ENCODE measurements around the gene PTGES2. TPM values are rescaled to one million over a fixed set of nuclear protein-coding genes. Genes with fewer than 3 reads are reported as not detected.

The PTGES2 gene
- total RNA-seq, 1 experiment from 2014 or later: 136 TPM

- DNase-seq (ENCODE audit: low read depth): no peak
These were observed 24.0 kb downstream of the PTGES2 start for GRCh38 chr9:128103589-128103962.

GRCh38 chr9:128102861-128103588, 24.5 kb downstream of the PTGES2 start:
- no peak for DNase-seq (ENCODE audit: low read depth)

- DNase-seq (ENCODE audit: low read depth): no peak
These were observed 25.3 kb downstream of the PTGES2 start for GRCh38 chr9:128102196-128102595.

- no peak for DNase-seq (ENCODE audit: low read depth)
These were observed 25.8 kb downstream of the PTGES2 start for GRCh38 chr9:128101690-128102089.

GRCh38 chr9:128101231-128101661, 26.3 kb downstream of the PTGES2 start:
- no peak for DNase-seq (ENCODE audit: low read depth)

- DNase-seq (ENCODE audit: low read depth): no peak
These were observed 26.9 kb downstream of the PTGES2 start for GRCh38 chr9:128100581-128100980.

GRCh38 chr9:128099932-128100491, 27.5 kb downstream of the PTGES2 start:
- no peak for DNase-seq (ENCODE audit: low read depth)

- no peak for DNase-seq (ENCODE audit: low read depth)
These were observed 28.1 kb downstream of the PTGES2 start for GRCh38 chr9:128099231-128099931.

GRCh38 chr9:128098297-128099230, 29.0 kb downstream of the PTGES2 start:
- peak; percentile 99 for DNase-seq (ENCODE audit: low read depth)

GRCh38 chr9:128097543-128098296, 29.8 kb downstream of the PTGES2 start:
- DNase-seq (ENCODE audit: low read depth): no peak

- no peak for DNase-seq (ENCODE audit: low read depth)
These were observed 30.7 kb downstream of the PTGES2 start for GRCh38 chr9:128096616-128097536.

GRCh38 chr9:128094950-128095544, 32.5 kb downstream of the PTGES2 start:
- DNase-seq (ENCODE audit: low read depth): no peak

GRCh38 chr9:128094166-128094949, 33.2 kb downstream of the PTGES2 start:
- peak; percentile 99 for DNase-seq (ENCODE audit: low read depth)

- DNase-seq (ENCODE audit: low read depth): no peak
These were observed 34.5 kb downstream of the PTGES2 start for GRCh38 chr9:128093011-128093410.

- DNase-seq (ENCODE audit: low read depth): no peak
These were observed 35.1 kb downstream of the PTGES2 start for GRCh38 chr9:128092199-128092977.

GRCh38 chr9:128091571-128091970, 36.0 kb downstream of the PTGES2 start:
- no peak for DNase-seq (ENCODE audit: low read depth)

GRCh38 chr9:128091144-128091543, 36.4 kb downstream of the PTGES2 start:
- peak; percentile 93 for DNase-seq (ENCODE audit: low read depth)

GRCh38 chr9:128089299-128089698, 38.2 kb downstream of the PTGES2 start:
- DNase-seq (ENCODE audit: low read depth): no peak

Data from Daoy (cell line).